Ishikawa (cell line): ENCODE results near the gene YJU2.

Experiments
- CREB1 ChIP-seq: IDR thresholded peaks from 2 replicates; pipeline ENCODE4 v1.6.1; 2012; ENCODE audit warnings: low read depth
- EGR1 ChIP-seq: IDR thresholded peaks from 2 replicates; pipeline ENCODE4 v1.6.1; 2012
- FOXM1 ChIP-seq: IDR thresholded peaks from 2 replicates; pipeline ENCODE4 v1.6.1; 2012; ENCODE audit warnings: low read depth, borderline replicate concordance
- MAX ChIP-seq: IDR thresholded peaks from 2 replicates; pipeline ENCODE4 v1.6.1; 2012
- RAD21 ChIP-seq: IDR thresholded peaks from 2 replicates; pipeline ENCODE4 v1.6.1; 2012; ENCODE audit warnings: low read depth
- TAF1 ChIP-seq: IDR thresholded peaks from 2 replicates; pipeline ENCODE4 v1.6.1; 2012; ENCODE audit warnings: low read depth, mild to moderate bottlenecking
- TCF12 ChIP-seq: IDR thresholded peaks from 2 replicates; pipeline ENCODE4 v1.6.1; 2012; ENCODE audit warnings: low read depth
- USF1 ChIP-seq: IDR thresholded peaks from 2 replicates; pipeline ENCODE4 v1.6.1; 2012
- YY1 ChIP-seq: IDR thresholded peaks from 2 replicates; pipeline ENCODE4 v1.6.1; 2012; ENCODE audit warnings: low read depth
- ZBTB7A ChIP-seq: IDR thresholded peaks from 2 replicates; pipeline ENCODE4 v1.6.1; 2012; ENCODE audit warnings: low read depth

GRCh38 chr19:4257025-4257424 lies 10.1 kb downstream of the YJU2 start:
- no peak for TF ChIP-seq YY1
- TF ChIP-seq ZBTB7A, result no peak
- no peak for TF ChIP-seq USF1
- no peak for TF ChIP-seq RAD21
- TF ChIP-seq TCF12, result no peak
- TF ChIP-seq MAX, result no peak
- TF ChIP-seq TAF1, result no peak
- no peak for TF ChIP-seq FOXM1
- TF ChIP-seq EGR1, result no peak
- TF ChIP-seq CREB1, result no peak
